Trophoblast cell (in vitro differentiated cells and primary cell): ENCODE measurements around the gene ARHGAP31.
"Not testable (repeated sequence)": the region's sequence is repeated elsewhere in the genome, so short reads cannot be mapped to it uniquely, and the experiment has no call there.

Experiments
- DNase-seq, 2 donors: peaks; one replicate each; pipeline ENCODE4 v3.0.0-alpha.2; 2016
- H2AFZ ChIP-seq: 2 replicates; pipeline ENCODE4 v1.6.1; 2013; ENCODE audit warnings: low read length, moderate library complexity, mild to moderate bottlenecking; ENCODE audit not compliant: insufficient read depth, poor library complexity
- H2AK5ac ChIP-seq: 2 replicates; pipeline ENCODE4 v1.6.1; 2013; ENCODE audit warnings: mild to moderate bottlenecking, low read length
- H2BK120ac ChIP-seq: 2 replicates; pipeline ENCODE4 v1.6.1; 2013; ENCODE audit warnings: low read length, mild to moderate bottlenecking, moderate library complexity; ENCODE audit not compliant: insufficient read depth, poor library complexity
- H2BK12ac ChIP-seq: 2 replicates; pipeline ENCODE4 v1.6.1; 2013; ENCODE audit warnings: mild to moderate bottlenecking, low read length, moderate library complexity
- H2BK5ac ChIP-seq: 2 replicates; pipeline ENCODE4 v1.6.1; 2013; ENCODE audit warnings: low read length, low read depth, moderate library complexity, mild to moderate bottlenecking; ENCODE audit not compliant: poor library complexity
- H3K14ac ChIP-seq: 2 replicates; pipeline ENCODE4 v1.6.1; 2013; ENCODE audit warnings: mild to moderate bottlenecking, low read length
- H3K18ac ChIP-seq: 2 replicates; pipeline ENCODE4 v1.6.1; 2013; ENCODE audit warnings: mild to moderate bottlenecking, low read length
- H3K23ac ChIP-seq: 2 replicates; pipeline ENCODE4 v1.6.1; 2013; ENCODE audit warnings: low read length
- H3K27ac ChIP-seq: 2 replicates; pipeline ENCODE4 v1.5.1; 2013; ENCODE audit warnings: low read depth, mild to moderate bottlenecking, inconsistent platforms, low read length, moderate library complexity
- H3K27me3 ChIP-seq: 2 replicates; pipeline ENCODE4 v1.6.1; 2013; ENCODE audit warnings: inconsistent platforms, mild to moderate bottlenecking, low read length, moderate library complexity; ENCODE audit not compliant: insufficient read depth
- H3K36me3 ChIP-seq, 2 experiments: 1 replicate in 1 of 2; 2 replicates in 1 of 2; pipeline ENCODE4 v1.6.1; 2013; ENCODE audit warnings: low read length in 2 of 2, mild to moderate bottlenecking in 2 of 2, moderate library complexity in 1 of 2; ENCODE audit not compliant: insufficient read depth in 2 of 2, control insufficient read depth in 1 of 2
- H3K4ac ChIP-seq: 2 replicates; pipeline ENCODE4 v1.6.1; 2013; ENCODE audit warnings: low read depth, mild to moderate bottlenecking, low read length, moderate library complexity
- H3K4me1 ChIP-seq, 2 experiments: 1 replicate in 1 of 2; 2 replicates in 1 of 2; pipeline ENCODE4 v1.6.1; 2013; ENCODE audit warnings: low read length in 2 of 2, mild to moderate bottlenecking in 2 of 2, moderate library complexity in 1 of 2; ENCODE audit not compliant: insufficient read depth in 2 of 2, control insufficient read depth in 1 of 2
- H3K4me2 ChIP-seq: 2 replicates; pipeline ENCODE4 v1.6.1; 2013; ENCODE audit warnings: inconsistent platforms, mild to moderate bottlenecking, low read length, moderate library complexity
- H3K4me3 ChIP-seq: 2 replicates; pipeline ENCODE4 v1.5.1; 2013; ENCODE audit warnings: mild to moderate bottlenecking, low read depth, low read length, inconsistent platforms
- H3K79me1 ChIP-seq: one replicate; pipeline ENCODE4 v1.6.1; 2013; ENCODE audit warnings: low read length
- H3K79me2 ChIP-seq: 2 replicates; pipeline ENCODE4 v1.6.1; 2013; ENCODE audit warnings: low read length, mild to moderate bottlenecking; ENCODE audit not compliant: control insufficient read depth, insufficient read depth, poor library complexity
- H3K9ac ChIP-seq: 2 replicates; pipeline ENCODE4 v1.6.1; 2013; ENCODE audit warnings: mild to moderate bottlenecking, low read length
- H3K9me3 ChIP-seq: 2 replicates; pipeline ENCODE4 v1.6.1; 2013; ENCODE audit warnings: low read depth, mild to moderate bottlenecking, control low read depth, inconsistent platforms, low read length; ENCODE audit not compliant: insufficient read depth
- H4K12ac ChIP-seq: 2 replicates; pipeline ENCODE4 v1.6.1; 2013; ENCODE audit warnings: low read depth, mild to moderate bottlenecking, low read length, moderate library complexity
- H4K8ac ChIP-seq: 2 replicates; pipeline ENCODE4 v1.6.1; 2013; ENCODE audit warnings: low read depth, mild to moderate bottlenecking, low read length, moderate library complexity
- H4K91ac ChIP-seq: one replicate; pipeline ENCODE4 v1.6.1; 2013; ENCODE audit warnings: low read depth, mild to moderate bottlenecking, low read length, moderate library complexity
- WGBS: extraction: QIAGEN DNeasy Blood & Tissue Kit; methylation state at CpG from one replicate; pipeline ENCODE4 v1.1.7; 2013; ENCODE audit warnings: missing lambda C conversion rate; ENCODE audit not compliant: insufficient read length, insufficient coverage; ENCODE audit errors: extremely low coverage; 5-methylcytosine and 5-hydroxymethylcytosine counted together

Gene ARHGAP31

DNA sequence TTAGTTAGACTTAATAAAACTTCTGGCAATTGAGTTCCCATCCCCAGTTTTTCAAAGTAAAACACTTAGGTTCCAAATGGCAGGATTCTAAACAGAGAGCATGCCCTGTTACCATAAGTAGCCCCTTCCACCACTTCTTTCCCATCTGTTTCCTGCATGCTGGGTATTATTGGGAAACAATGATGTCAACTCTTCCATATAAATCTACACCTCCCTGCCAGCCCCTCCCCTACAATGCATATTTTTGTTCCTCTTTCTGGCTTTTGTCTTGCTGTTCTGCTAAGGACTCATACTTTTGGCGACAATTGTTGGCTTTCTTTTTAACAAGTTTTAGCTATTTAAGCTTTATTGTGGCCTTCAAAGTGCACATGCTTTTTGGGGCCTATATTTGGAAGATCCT lies 11.1 kb downstream of the ARHGAP31 start:
- Histone ChIP-seq H3K4me2 (no peak overlapping the region), H4K91ac (no peak overlapping the region), H3K4me1 (peaks cover 20 to 33% of the 10 kb centered on the region in 2 experiments), H4K12ac (no peak overlapping the region), H2BK5ac (no peak overlapping the region), H2BK12ac (no peak overlapping the region), H3K14ac (no peak overlapping the region), H2AFZ (no peak overlapping the region), H3K27ac (no peak overlapping the region), H4K8ac (no peak overlapping the region), H2AK5ac (no peak overlapping the region), H3K23ac (no peak overlapping the region), H3K18ac (no peak overlapping the region), H3K4me3 (no peak overlapping the region), H3K9me3 (no peaks in the 10 kb centered on the region), H3K27me3 (no peaks in the 10 kb centered on the region), H3K36me3 (peaks cover 4 to 15% of the 10 kb centered on the region in 2 experiments), H3K79me1 (peaks cover 9% of the 10 kb centered on the region), H3K9ac (no peak overlapping the region), H2BK120ac (no peak overlapping the region), H3K4ac (no peak overlapping the region), H3K79me2 (no peaks in the 10 kb centered on the region)
- WGBS, result no CpG with 5 or more reads among the region's 1 CpG
- no peak for DNase-seq

DNA sequence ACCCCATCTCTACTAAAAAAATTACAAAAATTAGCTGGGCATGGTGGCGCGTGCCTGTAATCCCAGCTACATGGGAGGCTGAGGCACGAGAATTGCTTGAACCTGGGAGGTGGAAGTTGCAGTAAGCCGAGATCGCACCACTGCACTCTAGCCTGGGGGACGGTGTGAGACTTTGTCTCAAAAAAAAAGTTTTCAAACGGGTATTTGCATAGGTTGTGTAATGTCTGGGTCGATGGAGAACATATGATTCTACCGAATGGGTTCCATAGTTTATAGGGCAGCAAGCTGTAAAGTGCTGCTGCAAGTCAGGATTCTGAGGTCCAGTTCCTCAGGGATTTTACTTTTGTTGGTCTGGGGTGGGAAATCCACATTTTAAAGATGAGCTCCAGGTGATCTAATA lies 12.2 kb downstream of the ARHGAP31 start:
- not testable (repeated sequence) for H2AFZ ChIP-seq, H3K4me2 ChIP-seq, H3K9me3 ChIP-seq, H3K79me2 ChIP-seq, H2AK5ac ChIP-seq, H3K14ac ChIP-seq, H2BK12ac ChIP-seq, H2BK5ac ChIP-seq, H3K4me3 ChIP-seq, H3K27ac ChIP-seq, H3K27me3 ChIP-seq, H2BK120ac ChIP-seq, H3K4ac ChIP-seq, H4K8ac ChIP-seq, H4K12ac ChIP-seq, H3K9ac ChIP-seq, H3K23ac ChIP-seq, H4K91ac ChIP-seq, H3K18ac ChIP-seq
- H3K4me1 ChIP-seq, result peaks cover 28 to 37% of the 10 kb centered on the region in 2 experiments
- peaks cover 4 to 15% of the 10 kb centered on the region in 2 experiments for H3K36me3 ChIP-seq
- peaks cover 18% of the 10 kb centered on the region for H3K79me1 ChIP-seq
- WGBS, result no CpG with 5 or more reads among the region's 9 CpGs
- peak; percentile 61 to 81 for DNase-seq

DNA sequence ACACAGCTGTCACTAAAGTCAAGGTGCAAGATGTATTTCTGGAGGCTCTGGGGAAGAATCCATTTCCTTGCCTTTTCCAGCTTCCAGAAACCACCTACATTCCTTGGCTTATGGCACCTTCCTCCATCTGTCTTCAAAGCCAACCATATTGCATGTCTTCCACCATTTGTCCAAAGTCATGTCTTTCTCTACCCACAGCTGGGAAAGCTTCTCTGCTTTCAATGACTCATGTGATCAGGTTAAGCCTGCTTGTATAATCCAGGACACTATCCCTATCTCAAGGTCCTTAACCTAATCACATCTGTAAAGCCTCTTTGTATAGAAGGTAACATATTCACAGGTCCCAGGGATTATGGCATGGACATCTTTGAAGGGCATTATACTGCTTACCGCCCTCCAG lies 14.2 kb downstream of the ARHGAP31 start:
- Histone ChIP-seq H3K79me2 (no peaks in the 10 kb centered on the region), H3K36me3 (peaks cover 3 to 8% of the 10 kb centered on the region in 2 experiments), H2AFZ (no peak overlapping the region), H3K23ac (no peak overlapping the region), H2BK12ac (no peak overlapping the region), H3K4me3 (no peak overlapping the region), H3K27me3 (no peaks in the 10 kb centered on the region), H3K27ac (peak overlapping the region; percentile 24), H3K4me2 (no peak overlapping the region), H4K12ac (no peak overlapping the region), H2BK5ac (no peak overlapping the region), H3K79me1 (peaks cover 21% of the 10 kb centered on the region), H3K9me3 (no peaks in the 10 kb centered on the region), H2BK120ac (no peak overlapping the region), H3K4ac (no peak overlapping the region), H4K91ac (no peak overlapping the region), H3K9ac (peak overlapping the region; percentile 11), H3K18ac (no peak overlapping the region), H3K4me1 (peaks cover 24 to 40% of the 10 kb centered on the region in 2 experiments), H4K8ac (no peak overlapping the region), H3K14ac (no peak overlapping the region), H2AK5ac (no peak overlapping the region)
- WGBS, result no CpG with 5 or more reads among the region's 1 CpG
- peak in 1 of 2 donors; percentile 52 for DNase-seq

DNA sequence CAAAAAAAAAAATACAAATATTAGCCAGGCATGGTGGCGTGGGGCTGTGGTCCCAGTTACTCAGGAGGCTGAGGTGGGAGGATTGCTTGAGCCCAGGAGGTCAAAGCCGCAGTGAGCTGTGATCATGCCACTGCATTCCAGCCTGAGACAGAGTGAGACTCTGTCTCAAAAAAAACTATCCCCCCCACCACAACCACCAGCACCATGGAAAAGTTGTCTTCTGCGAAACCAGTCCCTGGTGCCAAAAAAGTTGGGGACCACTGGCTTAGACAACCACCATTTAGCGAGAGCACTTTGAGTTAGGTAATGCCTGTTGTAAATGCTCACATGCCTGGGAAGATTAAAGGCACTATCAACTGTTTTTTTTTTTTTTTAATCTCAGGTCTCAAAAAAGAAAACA lies 15.4 kb downstream of the ARHGAP31 start:
- Histone ChIP-seq H3K4ac (no peak overlapping the region), H3K9me3 (no peaks in the 10 kb centered on the region), H3K79me1 (peaks cover 28% of the 10 kb centered on the region), H3K27me3 (no peaks in the 10 kb centered on the region), H3K23ac (no peak overlapping the region), H3K14ac (no peak overlapping the region), H2BK5ac (peak overlapping the region; percentile 59), H3K27ac (peak overlapping the region; percentile 91), H3K4me3 (no peak overlapping the region), H2AFZ (no peak overlapping the region), H4K12ac (no peak overlapping the region), H4K8ac (no peak overlapping the region), H3K9ac (no peak overlapping the region), H3K4me2 (no peak overlapping the region), H2BK12ac (peak overlapping the region; percentile 38), H3K18ac (no peak overlapping the region), H3K79me2 (peaks cover 2% of the 10 kb centered on the region), H2BK120ac (peak overlapping the region; percentile 13), H4K91ac (peak overlapping the region; percentile 68), H3K4me1 (peaks cover 26 to 40% of the 10 kb centered on the region in 2 experiments), H3K36me3 (peaks cover 8 to 14% of the 10 kb centered on the region in 2 experiments), H2AK5ac (peak overlapping the region; percentile 32)
- no CpG with 5 or more reads among the region's 4 CpGs for WGBS
- no peak for DNase-seq
